ENCODE data around the gene CCDC14. TPM values are rescaled to one million over a fixed set of nuclear protein-coding genes. Genes with fewer than 3 reads are reported as not detected.

The CCDC14 gene
- total and polyA plus RNA-seq, 2 experiments from 2014 or later, result 23.2 to 39.0 TPM

DNA sequence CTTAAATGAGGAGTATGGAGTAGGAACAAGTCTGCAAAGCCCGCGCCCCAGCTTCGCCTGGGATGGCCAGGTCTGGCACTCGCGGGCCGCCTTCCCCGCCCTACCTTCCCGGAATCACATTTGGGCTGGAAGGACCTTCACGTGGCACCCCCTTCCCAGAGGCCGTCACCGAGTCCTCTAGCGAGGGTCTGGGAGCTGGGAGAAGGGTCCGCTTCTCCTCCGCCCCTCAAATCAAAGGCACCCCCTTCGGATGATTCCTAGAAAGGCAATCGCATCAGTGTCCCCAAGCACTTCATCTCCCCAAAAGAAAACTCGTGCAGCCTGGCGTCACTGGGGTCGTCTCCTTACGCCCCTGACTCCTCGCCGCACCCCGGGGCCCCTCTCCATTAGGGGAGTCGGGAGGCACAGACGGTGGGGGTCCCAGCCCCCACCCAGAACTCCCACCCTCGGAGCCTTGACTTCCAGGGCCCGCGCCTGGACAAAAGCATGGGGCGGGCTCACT is 77.3 kb downstream of the CCDC14 start:
- no peaks in the 10 kb centered on the region for H3K9me2 ChIP-seq (ENCODE audit: insufficient read depth)
- DNase-seq, result peak; percentile 51
- no peaks in the 10 kb centered on the region for H4K20me1 ChIP-seq (ENCODE audit: insufficient read depth)
- peak overlapping the region; percentile 91 for H3K4me2 ChIP-seq (ENCODE audit: unreplicated experiment)
- TF ChIP-seq EZH2phosphoT487 (IDR thresholded peaks at IDR 0.05; ENCODE audit: insufficient read depth, low read depth) (no peak), EZH2 (IDR thresholded peaks at IDR 0.05; ENCODE audit: insufficient read depth, poor library complexity, severe bottlenecking) (no peak)
- WGBS, 2 experiments (ENCODE audit: low coverage in 1 of 2, low lambda C conversion rate in 2 of 2, missing lambda C conversion rate in 2 of 2), result 4 to 6% methylated on average over 15 to 29 of the region's 29 CpGs
- peaks cover 52% of the 10 kb centered on the region for H3K79me2 ChIP-seq (ENCODE audit: insufficient read depth)
- H3K27me3 ChIP-seq (replicated peaks; ENCODE audit: insufficient read depth), result no peaks in the 10 kb centered on the region
- in situ Hi-C loops (cut with MboI), result no loop called here
- H2AFZ ChIP-seq, result peak overlapping the region; percentile 82
- 0 out of 2 replicates have a peak, but pooled peaks cover 4% of the 10 kb centered on the region for H3F3A ChIP-seq (ENCODE audit: insufficient read depth)
- H3K9me3 ChIP-seq (ENCODE audit: low read depth), result no peaks in the 10 kb centered on the region
- 0 out of 2 replicates have a peak, but pooled peaks cover 6% of the 10 kb centered on the region for H3K36me3 ChIP-seq (ENCODE audit: low read depth)
- H3K9ac ChIP-seq, result peak overlapping the region; percentile 86
- peak overlapping the region; percentile 100 for H3K4me3 ChIP-seq
- H3K4me1 ChIP-seq (ENCODE audit: insufficient read depth), result peaks cover 17% of the 10 kb centered on the region
- 0 out of 2 replicates have a peak overlapping the region, but pooled peaks have one; percentile 8 for H3K27ac ChIP-seq

- H3K27ac ChIP-seq, result no peak overlapping the region
Measured at GRCh38 chr3:123883111-123883510, 77.9 kb downstream of the CCDC14 start.

GRCh38 chr3:123881771-123882170 is 79.3 kb downstream of the CCDC14 start:
- H3K9me3 ChIP-seq (ENCODE audit: low read depth), result no peaks in the 10 kb centered on the region
- peak overlapping the region; percentile 100 for H3K4me3 ChIP-seq
- no peak overlapping the region for H3K9ac ChIP-seq
- TF ChIP-seq EZH2 (IDR thresholded peaks at IDR 0.05; ENCODE audit: insufficient read depth, poor library complexity, severe bottlenecking), result no peak
- TF ChIP-seq EZH2phosphoT487 (IDR thresholded peaks at IDR 0.05; ENCODE audit: insufficient read depth, low read depth), result no peak
- H4K20me1 ChIP-seq (ENCODE audit: insufficient read depth), result no peaks in the 10 kb centered on the region
- in situ Hi-C loops (cut with MboI), result no loop called here
- DNase-seq, result no peak
- peaks cover 72% of the 10 kb centered on the region for H3K79me2 ChIP-seq (ENCODE audit: insufficient read depth)
- no peak overlapping the region for H3K27ac ChIP-seq
- no peaks in the 10 kb centered on the region for H3K9me2 ChIP-seq (ENCODE audit: insufficient read depth)
- no peak overlapping the region for H2AFZ ChIP-seq
- H3K36me3 ChIP-seq (ENCODE audit: low read depth), result 0 out of 2 replicates have a peak, but pooled peaks cover 6% of the 10 kb centered on the region
- peaks cover 17% of the 10 kb centered on the region for H3K4me1 ChIP-seq (ENCODE audit: insufficient read depth)
- WGBS, 2 experiments (ENCODE audit: low coverage in 1 of 2, low lambda C conversion rate in 2 of 2, missing lambda C conversion rate in 2 of 2), result 94 to 100% methylated on average over 2 of the region's 2 CpGs
- H3K27me3 ChIP-seq (replicated peaks; ENCODE audit: insufficient read depth), result no peaks in the 10 kb centered on the region
- H3K4me2 ChIP-seq (ENCODE audit: unreplicated experiment), result peak overlapping the region; percentile 91
- H3F3A ChIP-seq (ENCODE audit: insufficient read depth), result 0 out of 2 replicates have a peak, but pooled peaks cover 4% of the 10 kb centered on the region

More at GRCh38 chr3:123883111-123883510, 77.9 kb downstream of the CCDC14 start:
- Histone ChIP-seq H2AFZ (peak overlapping the region; percentile 82), H3K79me2 (ENCODE audit: insufficient read depth) (peaks cover 59% of the 10 kb centered on the region), H4K20me1 (ENCODE audit: insufficient read depth) (no peaks in the 10 kb centered on the region), H3K9me3 (ENCODE audit: low read depth) (no peaks in the 10 kb centered on the region), H3K27me3 (replicated peaks; ENCODE audit: insufficient read depth) (no peaks in the 10 kb centered on the region), H3F3A (ENCODE audit: insufficient read depth) (0 out of 2 replicates have a peak, but pooled peaks cover 4% of the 10 kb centered on the region), H3K4me1 (ENCODE audit: insufficient read depth) (peaks cover 17% of the 10 kb centered on the region), H3K9me2 (ENCODE audit: insufficient read depth) (no peaks in the 10 kb centered on the region), H3K4me2 (ENCODE audit: unreplicated experiment) (peak overlapping the region; percentile 91), H3K4me3 (peak overlapping the region; percentile 100), H3K9ac (peak overlapping the region; percentile 86), H3K36me3 (ENCODE audit: low read depth) (0 out of 2 replicates have a peak, but pooled peaks cover 6% of the 10 kb centered on the region)
- no peak for DNase-seq
- in situ Hi-C loops (cut with MboI), result no loop called here
- 74 to 75% methylated on average over 4 of the region's 4 CpGs for WGBS, 2 experiments (ENCODE audit: low coverage in 1 of 2, low lambda C conversion rate in 2 of 2, missing lambda C conversion rate in 2 of 2)
- TF ChIP-seq EZH2 (IDR thresholded peaks at IDR 0.05; ENCODE audit: insufficient read depth, poor library complexity, severe bottlenecking) (no peak), EZH2phosphoT487 (IDR thresholded peaks at IDR 0.05; ENCODE audit: insufficient read depth, low read depth) (no peak)

- Histone ChIP-seq H3K36me3 (ENCODE audit: low read depth) (0 out of 2 replicates have a peak, but pooled peaks cover 7% of the 10 kb centered on the region), H3K4me2 (ENCODE audit: unreplicated experiment) (peak overlapping the region; percentile 91), H3K9me2 (ENCODE audit: insufficient read depth) (no peaks in the 10 kb centered on the region), H3K27me3 (replicated peaks; ENCODE audit: insufficient read depth) (no peaks in the 10 kb centered on the region), H3K4me3 (peak overlapping the region; percentile 100), H3K4me1 (ENCODE audit: insufficient read depth) (peaks cover 17% of the 10 kb centered on the region), H3K27ac (no peak overlapping the region), H3K9ac (no peak overlapping the region), H2AFZ (no peak overlapping the region), H3F3A (ENCODE audit: insufficient read depth) (0 out of 2 replicates have a peak, but pooled peaks cover 4% of the 10 kb centered on the region), H3K9me3 (ENCODE audit: low read depth) (no peaks in the 10 kb centered on the region), H3K79me2 (ENCODE audit: insufficient read depth) (peaks cover 79% of the 10 kb centered on the region), H4K20me1 (ENCODE audit: insufficient read depth) (no peaks in the 10 kb centered on the region)
- in situ Hi-C loops (cut with MboI), result no loop called here
- TF ChIP-seq EZH2 (IDR thresholded peaks at IDR 0.05; ENCODE audit: insufficient read depth, poor library complexity, severe bottlenecking) (no peak), EZH2phosphoT487 (IDR thresholded peaks at IDR 0.05; ENCODE audit: insufficient read depth, low read depth) (no peak)
- peak; percentile 74 for DNase-seq
- 69 to 70% methylated on average over 6 of the region's 6 CpGs for WGBS, 2 experiments (ENCODE audit: low coverage in 1 of 2, low lambda C conversion rate in 2 of 2, missing lambda C conversion rate in 2 of 2)
Measured at GRCh38 chr3:123880998-123881561, 79.9 kb downstream of the CCDC14 start.

Data from GM23248 (cell line).